Lung (tissue), 12 donors: ENCODE measurements around the gene NR5A1. TPM values are rescaled to one million over a fixed set of nuclear protein-coding genes. Genes with fewer than 3 reads are reported as not detected.

Source experiments
- ATAC-seq: fragments of 200-7000 bp; cut with Tn5 transposase; one replicate; pipeline ENCODE4 v1.9.1; 2020; ENCODE audit warnings: moderate number of reproducible peaks; ENCODE audit not compliant: insufficient read depth, low FRiP score
- DNase-seq, 3 donors: peaks; one replicate each; pipeline ENCODE4 v3.0.0-alpha.2; 2013 to 2017
- H3K27ac ChIP-seq, 2 donors: one replicate each; pipeline ENCODE4 v1.5.1; 2013; ENCODE audit warnings: mild to moderate bottlenecking in 2 of 2, moderate library complexity in 2 of 2, control low read depth in 1 of 2, inconsistent platforms in 1 of 2, low read depth in 1 of 2, low read length in 1 of 2
- H3K27me3 ChIP-seq, 3 donors: one replicate each; pipeline ENCODE4 v1.5.1; 2013; ENCODE audit warnings: low read length in 2 of 3; ENCODE audit not compliant: control insufficient read depth in 3 of 3, insufficient read depth in 3 of 3
- H3K36me3 ChIP-seq, 4 donors: one replicate each; pipeline ENCODE4 v1.5.1; 2013; ENCODE audit warnings: low read length in 4 of 4, mild to moderate bottlenecking in 1 of 4, moderate library complexity in 1 of 4; ENCODE audit not compliant: control insufficient read depth in 4 of 4, insufficient read depth in 4 of 4
- H3K4me1 ChIP-seq, 5 donors: one replicate each; pipeline ENCODE4 v1.5.1; 2013; ENCODE audit warnings: low read length in 5 of 5, mild to moderate bottlenecking in 2 of 5, moderate library complexity in 1 of 5; ENCODE audit not compliant: control insufficient read depth in 5 of 5, insufficient read depth in 5 of 5
- H3K4me3 ChIP-seq: one replicate; pipeline ENCODE4 v1.5.1; 2013; ENCODE audit warnings: mild to moderate bottlenecking, control low read depth, moderate library complexity
- H3K9ac ChIP-seq, 2 donors: one replicate each; pipeline ENCODE4 v1.5.1; 2013; ENCODE audit warnings: low read length in 2 of 2, control low read depth in 1 of 2; ENCODE audit not compliant: insufficient read depth in 1 of 2
- H3K9me3 ChIP-seq, 4 donors: one replicate each; pipeline ENCODE4 v1.5.1; 2013; ENCODE audit warnings: low read length in 3 of 4, mild to moderate bottlenecking in 1 of 4, moderate library complexity in 1 of 4; ENCODE audit not compliant: control insufficient read depth in 4 of 4, insufficient read depth in 3 of 4
- CTCF ChIP-seq: IDR thresholded peaks from 2 replicates; pipeline ENCODE4 v1.5.1; 2012; ENCODE audit warnings: mild to moderate bottlenecking; ENCODE audit errors: control extremely low read depth, extremely low read depth
- WGBS, 2 donors: extraction: QIAGEN DNeasy Blood & Tissue Kit; methylation state at CpG; one replicate each; pipeline ENCODE4 v1.1.7; 2013; 5-methylcytosine and 5-hydroxymethylcytosine counted together
- polyA plus RNA-seq, 2 donors: library from polyadenylated mRNA; stranded (reverse); fragments of 200-250 nt; gene quantifications; one replicate each; pipeline ENCODE4 v1.2.1, GENCODE V29; 2013
- total RNA-seq, 2 donors: library from RNA; depleted of rRNA in 1 of 2; stranded (reverse); fragments of >200 nt in 1 of 2; gene quantifications; one replicate each; pipeline ENCODE4 v1.2.1, GENCODE V29; 2014 to 2021
- donor health status: control.
- donor health status: control.
- donor health status: Bipolar disorder and iron deficiency.
- donor health status: healthy.
- donor health status: DM: yes; HTN: yes; CAD: no.

NR5A1 gene
- total and polyA plus RNA-seq, 4 donors = 0.02 to 0.37 (median 0.09) TPM; not detected in 1

- Histone ChIP-seq H3K4me1 (no peaks in the 10 kb centered on the region), H3K9ac (no peak overlapping the region), H3K27ac (no peak overlapping the region), H3K36me3 (no peaks in the 10 kb centered on the region), H3K4me3 (no peak overlapping the region), H3K27me3 (peaks cover 5 to 21% (median 6%) of the 10 kb centered on the region in 3 donors), H3K9me3 (no peaks in the 10 kb centered on the region)
- no peak for DNase-seq
- no peak for TF ChIP-seq CTCF
- no peak for ATAC-seq
- 78 to 89% methylated on average over 19 of the region's 19 CpGs for WGBS, 2 donors
Measured at GRCh38 chr9:124492818-124493217, 14.4 kb downstream of the NR5A1 start.

- Histone ChIP-seq H3K4me3 (no peak overlapping the region), H3K9ac (no peak overlapping the region), H3K9me3 (no peaks in the 10 kb centered on the region), H3K4me1 (peaks cover 0 to 6% (median 0%) of the 10 kb centered on the region in 5 donors), H3K27me3 (peaks cover 5 to 32% (median 15%) of the 10 kb centered on the region in 3 donors), H3K36me3 (no peaks in the 10 kb centered on the region), H3K27ac (no peak overlapping the region)
- 85 to 91% methylated on average over 28 to 32 of the region's 32 CpGs for WGBS, 2 donors
- TF ChIP-seq CTCF = no peak
- DNase-seq (no peak), ATAC-seq (no peak)
Measured at GRCh38 chr9:124491049-124491975, 15.9 kb downstream of the NR5A1 start.

GRCh38 chr9:124490004-124490403 is 17.2 kb downstream of the NR5A1 start:
- TF ChIP-seq CTCF = no peak
- DNase-seq (no peak), ATAC-seq (no peak)
- Histone ChIP-seq H3K27me3 (peaks cover 5 to 42% (median 15%) of the 10 kb centered on the region in 3 donors), H3K9me3 (no peaks in the 10 kb centered on the region), H3K27ac (no peak overlapping the region), H3K4me1 (peaks cover 0 to 6% (median 0%) of the 10 kb centered on the region in 5 donors), H3K4me3 (no peak overlapping the region), H3K36me3 (no peaks in the 10 kb centered on the region), H3K9ac (no peak overlapping the region)
- 82 to 90% methylated on average over 2 of the region's 2 CpGs for WGBS, 2 donors
